Pancreas (tissue), 10 donors: Measurements from ENCODE around the gene LY6G5C. TPM values are rescaled to one million over a fixed set of nuclear protein-coding genes. Genes with fewer than 3 reads are reported as not detected.

Experiments
- ATAC-seq, 4 donors: fragments of 200-7000 bp; cut with Tn5 transposase; one replicate each; pipeline versions ENCODE4 v1.8.0 to v1.9.1; 2020; ENCODE audit warnings: mild to moderate bottlenecking in 4 of 4, moderate library complexity in 4 of 4
- DNase-seq, 6 donors: peaks; one replicate each; pipeline ENCODE4 v3.0.0-alpha.2; 2020
- FAIRE-seq: peaks from 2 replicates; lab custom pipeline; 2012; peaks lifted over from hg19 to GRCh38; lab: Jason Lieb, UNC
- H3K27ac ChIP-seq, 4 donors: fragments of 200-600 bp; sonication (generic); 1 replicate in 3 of 4; 2 replicates in 1 of 4; pipeline versions ENCODE4 v1.5.0 to v1.8.0; 2020
- H3K27me3 ChIP-seq, 4 donors: fragments of 200-600 bp; one replicate each; pipeline ENCODE4 v1.8.0; 2021
- H3K36me3 ChIP-seq, 3 donors: fragments of 200-600 bp; sonication (generic) in 1 of 3; one replicate each; pipeline versions ENCODE4 v1.5.0 to v1.8.0; 2020 to 2021
- H3K4me1 ChIP-seq, 3 donors: fragments of 200-600 bp; one replicate each; pipeline ENCODE4 v1.8.0; 2021
- H3K4me3 ChIP-seq, 4 donors: fragments of 200-600 bp; sonication (generic) in 2 of 4; one replicate each; pipeline versions ENCODE4 v1.5.0 to v1.8.0; 2020 to 2021
- H3K9me3 ChIP-seq, 4 donors: fragments of 200-600 bp; one replicate each; pipeline ENCODE4 v1.8.0; 2021
- WGBS, 2 donors: extraction: QIAGEN DNeasy Blood & Tissue Kit; methylation state at CpG; one replicate each; pipeline ENCODE4 v1.1.7; 2013; 5-methylcytosine and 5-hydroxymethylcytosine counted together
- intact Hi-C, 3 donors: fragments of 100-400 bp; cut with DNase I; formaldehyde crosslinking; loops; one replicate each; pipeline versions ENCODE4 v1.11.1 to v1.14.2; 2022
- microRNA-seq, 2 donors: library from miRNA; unstranded; fragments of <30 nt; microRNA quantifications; one replicate each; pipeline versions ENCODE4 to v1.1.0, GENCODE V29; 2019 to 2020
- polyA plus RNA-seq, 2 donors: library from polyadenylated mRNA; stranded (reverse); fragments of 200-250 nt; gene quantifications; one replicate each; pipeline ENCODE4 v1.2.3, GENCODE V29; 2013
- total RNA-seq, 6 donors: library from RNA; stranded (reverse); fragmentation: NEBNext Ultra II Directional in 4 of 6; extraction: Animal tissue kit (Norgen Biotek cat#: 25700) in 4 of 6; gene quantifications; one replicate each; pipeline versions ENCODE4 v1.2.1 to v1.2.4, GENCODE V29; 2021 to 2023
- TF ChIP-seq, protein P1 (sequence below), 4 donors: fragments of 200-600 bp; sonication (generic) in 3 of 4; IDR thresholded peaks; one replicate each; pipeline versions ENCODE4 v1.5.0 to v1.8.0; 2021; ENCODE audit warnings: antibody characterized with exemption in 4 of 4
- donor health status: healthy with polysubstance abuse.
- donor health status: DM: no; HTN: no; CAD: no; lungs with moderate emphysema.
- donor health status: DM: no; HTN: no; CAD: no.
- donor health status: control.
- donor health status: control.
- donor health status: Bipolar disorder and iron deficiency.
- donor health status: DM: yes; HTN: yes; CAD: no.
- donor health status: DM: no; HTN: no; CAD: no.
- donor health status: DM: no; HTN: no; CAD: no.
- donor health status: DM: yes; HTN: yes; CAD: no.

Gene LY6G5C
- total and polyA plus RNA-seq, 8 donors, result 1.6 to 2.9 (median 2.4) TPM

DNA sequence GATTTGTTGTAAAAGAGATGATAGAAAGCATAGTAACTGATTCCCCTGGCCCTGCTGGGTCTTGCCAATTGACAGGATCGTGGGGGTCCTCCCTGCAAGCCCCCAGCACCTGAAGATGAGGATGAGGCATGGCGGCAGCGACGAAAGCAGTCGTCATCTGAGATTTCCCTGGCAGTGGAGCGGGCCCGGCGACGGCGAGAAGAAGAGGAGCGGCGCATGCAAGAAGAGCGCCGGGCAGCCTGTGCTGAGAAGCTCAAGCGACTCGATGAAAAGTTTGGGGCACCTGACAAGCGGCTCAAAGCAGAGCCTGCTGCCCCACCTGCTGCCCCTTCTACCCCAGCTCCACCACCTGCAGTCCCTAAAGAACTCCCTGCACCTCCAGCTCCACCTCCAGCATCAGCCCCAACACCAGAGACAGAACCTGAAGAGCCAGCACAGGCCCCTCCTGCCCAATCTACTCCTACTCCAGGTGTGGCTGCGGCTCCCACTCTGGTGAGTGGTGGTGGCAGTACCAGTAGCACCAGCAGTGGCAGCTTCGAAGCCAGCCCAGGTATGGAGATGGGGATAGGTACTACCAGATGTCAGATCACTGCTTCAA, 53.1 kb downstream of the LY6G5C start:
- no peak overlapping the region for H3K4me3 ChIP-seq
- FAIRE-seq, result no peak
- ATAC-seq, result no peak
- H3K36me3 ChIP-seq, result peaks cover 25 to 81% (median 74%) of the 10 kb centered on the region in 3 donors
- H3K9me3 ChIP-seq, result no peaks in the 10 kb centered on the region
- WGBS, 2 donors, result 93 to 97% methylated on average over 19 of the region's 19 CpGs
- no peaks in the 10 kb centered on the region for H3K4me1 ChIP-seq
- no peak for DNase-seq
- no peak overlapping the region for H3K27ac ChIP-seq
- TF ChIP-seq, protein P1, sequence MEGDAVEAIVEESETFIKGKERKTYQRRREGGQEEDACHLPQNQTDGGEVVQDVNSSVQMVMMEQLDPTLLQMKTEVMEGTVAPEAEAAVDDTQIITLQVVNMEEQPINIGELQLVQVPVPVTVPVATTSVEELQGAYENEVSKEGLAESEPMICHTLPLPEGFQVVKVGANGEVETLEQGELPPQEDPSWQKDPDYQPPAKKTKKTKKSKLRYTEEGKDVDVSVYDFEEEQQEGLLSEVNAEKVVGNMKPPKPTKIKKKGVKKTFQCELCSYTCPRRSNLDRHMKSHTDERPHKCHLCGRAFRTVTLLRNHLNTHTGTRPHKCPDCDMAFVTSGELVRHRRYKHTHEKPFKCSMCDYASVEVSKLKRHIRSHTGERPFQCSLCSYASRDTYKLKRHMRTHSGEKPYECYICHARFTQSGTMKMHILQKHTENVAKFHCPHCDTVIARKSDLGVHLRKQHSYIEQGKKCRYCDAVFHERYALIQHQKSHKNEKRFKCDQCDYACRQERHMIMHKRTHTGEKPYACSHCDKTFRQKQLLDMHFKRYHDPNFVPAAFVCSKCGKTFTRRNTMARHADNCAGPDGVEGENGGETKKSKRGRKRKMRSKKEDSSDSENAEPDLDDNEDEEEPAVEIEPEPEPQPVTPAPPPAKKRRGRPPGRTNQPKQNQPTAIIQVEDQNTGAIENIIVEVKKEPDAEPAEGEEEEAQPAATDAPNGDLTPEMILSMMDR (IDR thresholded peaks at IDR 0.05), result no peak
- no peaks in the 10 kb centered on the region for H3K27me3 ChIP-seq
- intact Hi-C loops, result no loop called here

DNA sequence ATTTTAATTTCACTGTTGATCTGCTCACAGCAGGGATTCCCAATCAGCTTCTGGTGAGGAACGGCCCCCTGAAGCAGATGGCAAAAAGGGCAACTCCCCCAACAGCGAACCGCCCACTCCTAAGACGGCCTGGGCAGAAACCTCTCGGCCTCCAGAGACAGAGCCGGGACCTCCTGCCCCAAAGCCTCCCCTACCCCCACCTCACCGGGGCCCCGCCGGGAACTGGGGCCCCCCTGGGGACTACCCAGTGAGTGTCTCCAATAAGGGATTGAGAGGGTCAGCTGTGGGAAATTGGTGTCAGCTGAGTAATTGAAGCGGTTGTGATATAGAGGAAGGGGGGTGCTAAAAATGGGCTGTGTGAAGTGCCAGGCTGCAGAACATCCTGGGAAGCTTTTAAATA, 53.9 kb downstream of the LY6G5C start:
- Histone ChIP-seq H3K36me3 (peaks cover 25 to 80% (median 71%) of the 10 kb centered on the region in 3 donors), H3K4me1 (peaks cover 3 to 6% (median 4%) of the 10 kb centered on the region in 3 donors), H3K9me3 (no peaks in the 10 kb centered on the region), H3K27me3 (no peaks in the 10 kb centered on the region), H3K27ac (no peak overlapping the region), H3K4me3 (no peak overlapping the region)
- TF ChIP-seq, protein P1 (IDR thresholded peaks at IDR 0.05), result no peak
- DNase-seq (no peak), ATAC-seq (no peak), FAIRE-seq (no peak)
- 94 to 96% methylated on average over 10 of the region's 10 CpGs for WGBS, 2 donors
- intact Hi-C loops, result no loop called here

Small RNA genes within 50 kb of the gene (microRNA-seq; reads per million reads assigned to microRNA genes)
- 0.59 to 1.2 reads per million in 2 donors for gene MIR4646
- 0 reads per million in 2 donors for gene MIR6832

Other genes starting within 250 kb of the LY6G5C start
Only the 30 nearest of the 38 such genes appear.
- 100 to 1,000 TPM; 134 to 233 (median 153) TPM for gene DDX39B, start 139.1 kb downstream of the LY6G5C start, total RNA-seq
- gene DDX39B, start 139.1 kb downstream of the LY6G5C start, polyA plus RNA-seq, result 100 to 1,000 TPM; 423 to 669 TPM
- under 1 TPM; 0.16 to 0.81 (median 0.36) TPM for gene ATP6V1G2, start 134.5 kb downstream of the LY6G5C start, total RNA-seq
- 1 to 10 TPM; 1.9 to 2.1 TPM for gene ATP6V1G2, start 134.5 kb downstream of the LY6G5C start, polyA plus RNA-seq
- gene NFKBIL1, start 133.5 kb downstream of the LY6G5C start, total RNA-seq, result 10 to 100 TPM; 12.1 to 25.3 (median 20.8) TPM
- gene NFKBIL1, start 133.5 kb downstream of the LY6G5C start, polyA plus RNA-seq, result 10 to 100 TPM; 26.5 to 46.0 TPM
- gene LTA, start 108.8 kb downstream of the LY6G5C start, total RNA-seq, result 1 to 10 TPM in 1 of 6 donors, under 1 TPM in 1, not detected in 4; 0.12 to 1.3 TPM
- under 1 TPM; 0.05 to 0.15 TPM for gene LTA, start 108.8 kb downstream of the LY6G5C start, polyA plus RNA-seq
- gene TNF, start 105.5 kb downstream of the LY6G5C start, total RNA-seq, result under 1 TPM in 5 of 6 donors, not detected in 1; 0.29 to 0.87 (median 0.58) TPM
- under 1 TPM; 0.11 to 0.42 TPM for gene TNF, start 105.5 kb downstream of the LY6G5C start, polyA plus RNA-seq
- 10 to 100 TPM in 1 of 6 donors, 1 to 10 TPM in 3, under 1 TPM in 2; 0.71 to 19.4 (median 1.9) TPM for gene LTB, start 98.6 kb downstream of the LY6G5C start, total RNA-seq
- 1 to 10 TPM; 1.4 to 7.3 TPM for gene LTB, start 98.6 kb downstream of the LY6G5C start, polyA plus RNA-seq
- gene LST1, start 94.8 kb downstream of the LY6G5C start, total RNA-seq, result 10 to 100 TPM in 2 of 6 donors, 1 to 10 TPM in 2, under 1 TPM in 2; 0.56 to 12.9 (median 2.6) TPM
- 1 to 10 TPM; 6.0 to 6.2 TPM for gene LST1, start 94.8 kb downstream of the LY6G5C start, polyA plus RNA-seq
- under 1 TPM in 1 of 6 donors, not detected in 5; 0.28 TPM for gene NCR3, start 88.1 kb downstream of the LY6G5C start, total RNA-seq
- not detected for gene NCR3, start 88.1 kb downstream of the LY6G5C start, polyA plus RNA-seq
- gene AIF1, start 65.8 kb downstream of the LY6G5C start, total RNA-seq, result 10 to 100 TPM in 2 of 6 donors, 1 to 10 TPM in 4; 1.1 to 18.6 (median 5.3) TPM
- 10 to 100 TPM; 16.2 to 16.4 TPM for gene AIF1, start 65.8 kb downstream of the LY6G5C start, polyA plus RNA-seq
- gene PRRC2A, start 60.4 kb downstream of the LY6G5C start, total RNA-seq, result 10 to 100 TPM; 45.3 to 97.6 (median 73.5) TPM
- 100 to 1,000 TPM; 138 to 144 TPM for gene PRRC2A, start 60.4 kb downstream of the LY6G5C start, polyA plus RNA-seq
- gene BAG6, start 28.4 kb downstream of the LY6G5C start, total RNA-seq, result 100 to 1,000 TPM in 4 of 6 donors, 10 to 100 TPM in 2; 93.3 to 160 (median 113) TPM
- 100 to 1,000 TPM; 283 to 292 TPM for gene BAG6, start 28.4 kb downstream of the LY6G5C start, polyA plus RNA-seq
- 1 to 10 TPM in 3 of 6 donors, under 1 TPM in 3; 0.62 to 2.6 (median 0.98) TPM for gene APOM, start 25.2 kb downstream of the LY6G5C start, total RNA-seq
- gene APOM, start 25.2 kb downstream of the LY6G5C start, polyA plus RNA-seq, result 1 to 10 TPM; 3.4 to 5.0 TPM
- gene C6orf47, start 20.3 kb downstream of the LY6G5C start, total RNA-seq, result 10 to 100 TPM in 1 of 6 donors, 1 to 10 TPM in 5; 6.9 to 12.0 (median 9.0) TPM
- gene C6orf47, start 20.3 kb downstream of the LY6G5C start, polyA plus RNA-seq, result 10 to 100 TPM; 10.8 to 11.2 TPM
- 1 to 10 TPM; 5.5 to 9.5 (median 6.1) TPM for gene GPANK1, start 16.1 kb downstream of the LY6G5C start, total RNA-seq
- 10 to 100 TPM; 11.2 to 11.6 TPM for gene GPANK1, start 16.1 kb downstream of the LY6G5C start, polyA plus RNA-seq
- 10 to 100 TPM; 48.1 to 65.9 (median 57.8) TPM for gene CSNK2B, start 15.0 kb downstream of the LY6G5C start, total RNA-seq
- 100 to 1,000 TPM in 1 of 2 donors, 10 to 100 TPM in 1; 86.8 to 116 TPM for gene CSNK2B, start 15.0 kb downstream of the LY6G5C start, polyA plus RNA-seq
- 1 to 10 TPM; 3.0 to 8.2 (median 4.0) TPM for gene LY6G5B, start 11.1 kb downstream of the LY6G5C start, total RNA-seq
- gene LY6G5B, start 11.1 kb downstream of the LY6G5C start, polyA plus RNA-seq, result 10 to 100 TPM in 1 of 2 donors, 1 to 10 TPM in 1; 9.2 to 11.4 TPM
- gene ABHD16A, start 22.3 kb upstream of the LY6G5C start, total RNA-seq, result 10 to 100 TPM; 14.9 to 34.2 (median 19.7) TPM
- 10 to 100 TPM; 31.9 to 61.5 TPM for gene ABHD16A, start 22.3 kb upstream of the LY6G5C start, polyA plus RNA-seq
- not detected for gene LY6G6F, start 25.8 kb upstream of the LY6G5C start, total RNA-seq
- not detected for gene LY6G6F, start 25.8 kb upstream of the LY6G5C start, polyA plus RNA-seq
- gene LY6G6D, start 34.3 kb upstream of the LY6G5C start, total RNA-seq, result not detected
- not detected for gene LY6G6D, start 34.3 kb upstream of the LY6G5C start, polyA plus RNA-seq
- not detected for gene LY6G6C, start 40.7 kb upstream of the LY6G5C start, total RNA-seq
- gene LY6G6C, start 40.7 kb upstream of the LY6G5C start, polyA plus RNA-seq, result not detected
- gene MPIG6B, start 42.3 kb upstream of the LY6G5C start, total RNA-seq, result under 1 TPM in 1 of 6 donors, not detected in 5; 0.06 TPM
- under 1 TPM in 1 of 2 donors, not detected in 1; 0.05 TPM for gene MPIG6B, start 42.3 kb upstream of the LY6G5C start, polyA plus RNA-seq
- 10 to 100 TPM in 4 of 6 donors, 1 to 10 TPM in 2; 6.5 to 32.8 (median 13.0) TPM for gene DDAH2, start 48.2 kb upstream of the LY6G5C start, total RNA-seq
- gene DDAH2, start 48.2 kb upstream of the LY6G5C start, polyA plus RNA-seq, result 10 to 100 TPM; 58.2 to 68.8 TPM
- gene CLIC1, start 55.5 kb upstream of the LY6G5C start, total RNA-seq, result 100 to 1,000 TPM in 2 of 6 donors, 10 to 100 TPM in 4; 61.0 to 150 (median 80.8) TPM
- 100 to 1,000 TPM in 1 of 2 donors, 10 to 100 TPM in 1; 91.8 to 154 TPM for gene CLIC1, start 55.5 kb upstream of the LY6G5C start, polyA plus RNA-seq
- gene MSH5, start 58.9 kb upstream of the LY6G5C start, total RNA-seq, result 1 to 10 TPM; 2.2 to 7.6 (median 5.3) TPM
- gene MSH5, start 58.9 kb upstream of the LY6G5C start, polyA plus RNA-seq, result 10 to 100 TPM; 11.3 to 17.4 TPM
- gene SAPCD1, start 81.6 kb upstream of the LY6G5C start, total RNA-seq, result 1 to 10 TPM in 1 of 6 donors, under 1 TPM in 4, not detected in 1; 0.51 to 1.9 (median 0.64) TPM
- gene SAPCD1, start 81.6 kb upstream of the LY6G5C start, polyA plus RNA-seq, result 10 to 100 TPM in 1 of 2 donors, 1 to 10 TPM in 1; 4.8 to 11.1 TPM
- gene VWA7, start 96.3 kb upstream of the LY6G5C start, total RNA-seq, result 1 to 10 TPM; 2.9 to 5.0 (median 4.3) TPM
- 10 to 100 TPM in 1 of 2 donors, 1 to 10 TPM in 1; 5.6 to 11.9 TPM for gene VWA7, start 96.3 kb upstream of the LY6G5C start, polyA plus RNA-seq
- 10 to 100 TPM; 22.0 to 48.1 (median 36.2) TPM for gene VARS1, start 114.7 kb upstream of the LY6G5C start, total RNA-seq
- gene VARS1, start 114.7 kb upstream of the LY6G5C start, polyA plus RNA-seq, result 10 to 100 TPM; 35.3 to 67.3 TPM
- gene LSM2, start 125.9 kb upstream of the LY6G5C start, total RNA-seq, result 10 to 100 TPM; 11.0 to 23.1 (median 19.0) TPM
- 10 to 100 TPM; 25.1 to 27.3 TPM for gene LSM2, start 125.9 kb upstream of the LY6G5C start, polyA plus RNA-seq
- 1 to 10 TPM in 2 of 6 donors, under 1 TPM in 4; 0.51 to 1.2 (median 0.68) TPM for gene HSPA1L, start 134.2 kb upstream of the LY6G5C start, total RNA-seq
- 1 to 10 TPM in 1 of 2 donors, under 1 TPM in 1; 0.46 to 1.0 TPM for gene HSPA1L, start 134.2 kb upstream of the LY6G5C start, polyA plus RNA-seq
- 100 to 1,000 TPM in 1 of 6 donors, 10 to 100 TPM in 5; 18.2 to 195 (median 29.6) TPM for gene HSPA1A, start 134.5 kb upstream of the LY6G5C start, total RNA-seq
- 10 to 100 TPM; 51.7 to 85.0 TPM for gene HSPA1A, start 134.5 kb upstream of the LY6G5C start, polyA plus RNA-seq